Heart right ventricle (tissue), 16 donors: ENCODE measurements around the gene LSM8. TPM values are rescaled to one million over a fixed set of nuclear protein-coding genes. Genes with fewer than 3 reads are reported as not detected.

Experiments
- ATAC-seq, 8 donors: fragments of 200-7000 bp; cut with Tn5 transposase; one replicate each; pipeline ENCODE4 v1.9.1; 2020; ENCODE audit warnings: mild to moderate bottlenecking in 8 of 8, moderate library complexity in 8 of 8, moderate number of reproducible peaks in 1 of 8
- DNase-seq, 2 donors: peaks; one replicate each; pipeline ENCODE4 v3.0.0-alpha.2; 2020
- H3K27ac ChIP-seq, 10 donors: fragments of 200-600 bp; sonication (generic) in 2 of 10; one replicate each; pipeline versions ENCODE4 v1.5.0 to v1.8.0; 2020 to 2022; ENCODE audit warnings: mild to moderate bottlenecking in 3 of 10
- H3K27me3 ChIP-seq, 7 donors: fragments of 200-600 bp; one replicate each; pipeline ENCODE4 v1.8.0; 2021 to 2022; ENCODE audit warnings: mild to moderate bottlenecking in 2 of 7
- H3K36me3 ChIP-seq, 9 donors: fragments of 200-600 bp; sonication (generic) in 1 of 9; one replicate each; pipeline versions ENCODE4 v1.5.0 to v1.8.0; 2020 to 2022; ENCODE audit warnings: mild to moderate bottlenecking in 2 of 9
- H3K4me1 ChIP-seq, 9 donors: fragments of 200-600 bp; sonication (generic) in 1 of 9; one replicate each; pipeline versions ENCODE4 v1.5.0 to v1.8.0; 2020 to 2022; ENCODE audit warnings: mild to moderate bottlenecking in 4 of 9
- H3K4me3 ChIP-seq, 10 donors: fragments of 200-600 bp; sonication (generic) in 2 of 10; one replicate each; pipeline versions ENCODE4 v1.5.0 to v1.8.0; 2020 to 2022; ENCODE audit warnings: mild to moderate bottlenecking in 7 of 10, moderate library complexity in 2 of 10
- H3K9me3 ChIP-seq, 11 donors: fragments of 200-600 bp in 10 of 11; sonication (generic) in 2 of 11; one replicate each; pipeline versions ENCODE4 v1.5.0 to v1.8.0; 2013 to 2022; ENCODE audit warnings: mild to moderate bottlenecking in 2 of 11, control low read depth in 1 of 11, moderate library complexity in 1 of 11
- CTCF ChIP-seq, 9 donors: fragments of 200-600 bp; sonication (generic) in 2 of 9; IDR thresholded peaks; one replicate each; pipeline versions ENCODE4 v1.5.0 to v1.8.0; 2021 to 2022; ENCODE audit warnings: antibody characterized with exemption in 9 of 9, mild to moderate bottlenecking in 5 of 9, moderate library complexity in 1 of 9
- WGBS, 2 donors: extraction: QIAGEN DNeasy Blood & Tissue Kit; methylation state at CpG; one replicate each; pipeline ENCODE4 v1.1.7; 2013; ENCODE audit warnings: inconsistent platforms in 1 of 2; 5-methylcytosine and 5-hydroxymethylcytosine counted together
- intact Hi-C, 10 donors: fragments of 100-400 bp; cut with DNase I; formaldehyde crosslinking; loops; one replicate each; pipeline versions ENCODE4 v1.11.1 to v1.14.2; 2022
- polyA plus RNA-seq, 2 donors: library from polyadenylated mRNA; stranded (reverse); fragments of 200-250 nt; gene quantifications; one replicate each; pipeline ENCODE4 v1.2.3, GENCODE V29; 2013
- total RNA-seq, 10 donors: library from RNA; stranded (reverse); fragmentation: NEBNext Ultra II Directional in 3 of 10; extraction: Animal tissue kit (Norgen Biotek cat#: 25700) in 3 of 10; gene quantifications; one replicate each; pipeline versions ENCODE4 v1.2.1 to v1.2.4, GENCODE V29; 2021 to 2023
- donor health status: Arrhythmogenic right ventricular cardiomyopathy.
- donor health status: ischemic (EF 13 %, LVEDD 7.1; RV severe dilation, severe dysfunction).
- donor health status: healthy with polysubstance abuse.
- donor health status: DM: no; HTN: yes; CAD: no.
- donor health status: DM: no; HTN: no; CAD: no.
- donor health status: ischemic (EF 25% LVEDD 6.9; RV normal size, moderate dysfunction).
- donor health status: ischemic (EF 25% LVEDD 5.7; RV mildly dilated, moderate dysfunction).
- donor health status: healthy.
- donor health status: DM: yes; HTN: yes; CAD: no.
- donor health status: Ischemic cardiomyopathy.
- donor health status: ischemic (EF 35%, LVEDD 5.7; RV mildly dilated, moderate dysfunction).
- donor health status: nonischemic (EF 11% LVEDD 7.7; RV severe dilation, severe dysfunction).
- donor health status: DM: yes; HTN: yes; CAD: no.
- donor health status: PGD.
- donor health status: ischemic (EF 29% LVEDD 5.4; RV normal size, mild dysfunction).
- donor health status: nonischemic (EF 23%, LVEDD 6.1; RV moderate dilation, normal function).

Gene LSM8
- total and polyA plus RNA-seq, 12 donors = 12.6 to 24.0 (median 19.5) TPM

GRCh38 chr7:118217210-118217619 lies 33.3 kb downstream of the LSM8 start:
- no peaks in the 10 kb centered on the region for H3K36me3 ChIP-seq
- TF ChIP-seq CTCF (IDR thresholded peaks at IDR 0.05) = no peak
- DNase-seq (no peak), ATAC-seq (no peak)
- intact Hi-C loops = no loop called here
- H3K27ac ChIP-seq = no peak overlapping the region
- 43 to 45% methylated on average over 1 of the region's 1 CpG for WGBS, 2 donors
- peaks cover 0 to 9% (median 0%) of the 10 kb centered on the region in 7 donors for H3K27me3 ChIP-seq
- no peak overlapping the region for H3K4me3 ChIP-seq
- no peaks in the 10 kb centered on the region for H3K9me3 ChIP-seq
- peaks cover 0 to 10% (median 0%) of the 10 kb centered on the region in 9 donors for H3K4me1 ChIP-seq

GRCh38 chr7:118218413-118219156 lies 34.6 kb downstream of the LSM8 start:
- ATAC-seq = no peak
- DNase-seq = no peak
- no peaks in the 10 kb centered on the region for H3K36me3 ChIP-seq
- no peak overlapping the region for H3K27ac ChIP-seq
- TF ChIP-seq CTCF (IDR thresholded peaks at IDR 0.05) = no peak
- H3K27me3 ChIP-seq = peaks cover 0 to 9% (median 0%) of the 10 kb centered on the region in 7 donors
- H3K4me1 ChIP-seq = peaks cover 0 to 10% (median 0%) of the 10 kb centered on the region in 9 donors
- no peak overlapping the region for H3K4me3 ChIP-seq
- intact Hi-C loops = no loop called here
- no peaks in the 10 kb centered on the region for H3K9me3 ChIP-seq
- WGBS, 2 donors = 69 to 74% methylated on average over 8 of the region's 8 CpGs

- no peak for TF ChIP-seq CTCF (IDR thresholded peaks at IDR 0.05)
- Histone ChIP-seq H3K36me3 (no peaks in the 10 kb centered on the region), H3K27me3 (peaks cover 0 to 7% (median 0%) of the 10 kb centered on the region in 7 donors), H3K9me3 (no peaks in the 10 kb centered on the region), H3K4me3 (no peak overlapping the region), H3K4me1 (peaks cover 0 to 5% (median 0%) of the 10 kb centered on the region in 9 donors), H3K27ac (no peak overlapping the region)
- DNase-seq (no peak), ATAC-seq (no peak)
- intact Hi-C loops = no loop called here
- WGBS, 2 donors = 94 to 95% methylated on average over 3 of the region's 3 CpGs
These were observed 35.2 kb downstream of the LSM8 start for GRCh38 chr7:118219157-118219512.

GRCh38 chr7:118220583-118220982 lies 36.6 kb downstream of the LSM8 start:
- intact Hi-C loops = no loop called here
- no peak for TF ChIP-seq CTCF (IDR thresholded peaks at IDR 0.05)
- ATAC-seq (no peak), DNase-seq (no peak)
- Histone ChIP-seq H3K27ac (no peak overlapping the region), H3K4me3 (no peak overlapping the region), H3K27me3 (no peaks in the 10 kb centered on the region), H3K4me1 (no peaks in the 10 kb centered on the region), H3K36me3 (no peaks in the 10 kb centered on the region), H3K9me3 (no peaks in the 10 kb centered on the region)
- 59 to 71% methylated on average over 3 of the region's 3 CpGs for WGBS, 2 donors
